KMS-11 (cell line): ENCODE measurements around the gene LGALS12.
"Not testable (repeated sequence)": the region's sequence is repeated elsewhere in the genome, so short reads cannot be mapped to it uniquely, and the experiment has no call there.

Experiments used
- H2AFZ ChIP-seq: fragments of 200-600 bp; sonication (generic); 2 replicates; pipeline ENCODE4 v1.6.1; 2016; ENCODE audit warnings: antibody characterized with exemption, mixed run types, low read depth
- H3K27ac ChIP-seq: fragments of 200-600 bp; sonication (generic); 2 replicates; pipeline ENCODE4 v1.6.1; 2016; ENCODE audit warnings: mild to moderate bottlenecking, mixed run types
- H3K27me3 ChIP-seq: fragments of 200-600 bp; sonication (generic); 2 replicates; pipeline ENCODE4 v1.6.1; 2017; ENCODE audit warnings: mild to moderate bottlenecking, low read depth, mixed run types, moderate library complexity; ENCODE audit not compliant: insufficient read depth
- H3K36me3 ChIP-seq: fragments of 200-600 bp; sonication (generic); 2 replicates; pipeline ENCODE4 v1.6.1; 2017; ENCODE audit warnings: mild to moderate bottlenecking, mixed run types; ENCODE audit not compliant: insufficient read depth
- H3K4me1 ChIP-seq: fragments of 200-600 bp; sonication (generic); 2 replicates; pipeline ENCODE4 v1.6.1; 2016; ENCODE audit warnings: mild to moderate bottlenecking, low read depth, mixed run types; ENCODE audit not compliant: poor library complexity, severe bottlenecking
- H3K4me2 ChIP-seq: fragments of 200-600 bp; sonication (generic); 2 replicates; pipeline ENCODE4 v1.7.0; 2016; ENCODE audit warnings: mild to moderate bottlenecking, mixed run types
- H3K4me3 ChIP-seq: fragments of 200-600 bp; sonication (generic); IDR thresholded peaks from 2 replicates; pipeline ENCODE4 v1.6.1; 2017; ENCODE audit warnings: low read depth, low read length, mixed read lengths; ENCODE audit not compliant: insufficient read depth
- H3K79me2 ChIP-seq: fragments of 200-600 bp; sonication (generic); 2 replicates; pipeline ENCODE4 v1.6.1; 2016; ENCODE audit warnings: low read depth, mixed run types; ENCODE audit not compliant: insufficient read depth
- H3K9ac ChIP-seq: fragments of 200-600 bp; sonication (generic); 2 replicates; pipeline ENCODE4 v1.6.1; 2016; ENCODE audit warnings: mild to moderate bottlenecking, mixed run types
- H4K20me1 ChIP-seq: fragments of 200-600 bp; sonication (generic); 2 replicates; pipeline ENCODE4 v1.6.1; 2016; ENCODE audit warnings: mild to moderate bottlenecking, mixed run types; ENCODE audit not compliant: insufficient read depth
- TF ChIP-seq, protein P1 (sequence below): fragments of 200-600 bp; sonication (generic); conservative IDR thresholded peaks from 2 replicates; pipeline ENCODE4 v1.6.1; 2017; ENCODE audit warnings: low read depth, mild to moderate bottlenecking, antibody characterized with exemption, low read length, moderate library complexity, mixed read lengths

LGALS12 gene

DNA sequence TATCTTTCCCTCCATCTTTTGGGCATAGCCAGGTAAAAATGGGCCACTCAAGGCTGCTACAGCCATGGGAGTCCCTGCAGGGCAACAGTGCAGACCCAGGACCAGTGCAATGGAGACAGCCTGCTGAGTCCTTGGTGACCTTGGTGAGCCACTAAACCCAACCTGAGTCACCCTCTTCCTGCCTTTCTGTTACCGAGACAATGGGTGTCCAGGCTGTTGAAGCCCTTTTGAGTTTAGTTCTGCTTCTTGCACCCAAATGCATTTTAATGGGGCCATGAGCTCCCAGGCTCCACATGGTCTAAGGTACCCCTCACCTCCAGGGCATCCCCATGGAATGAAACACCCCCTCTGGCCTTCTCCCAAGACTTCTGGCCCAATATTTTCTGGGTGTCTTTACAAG lies 29.9 kb downstream of the LGALS12 start:
- H2AFZ ChIP-seq: peak overlapping the region; percentile 11; the same call in 1 of the 2 replicates
- peak overlapping the region; percentile 48; the same call in 1 of the 2 replicates for H3K9ac ChIP-seq
- peak overlapping the region; percentile 80 for H3K27ac ChIP-seq

GRCh38 chr11:63536669-63537292 lies 30.9 kb downstream of the LGALS12 start, which contains the start of gene PLAAT4:
PLAAT4 (plus strand) TSS chr11:63536808; CDS start chr11:63536869, 61 bp downstream.
- Histone ChIP-seq H3K4me3 (peak within 1 kb of the TSS; percentile 34), H3K36me3 (no peaks in the 10 kb centered on the region), H3K27ac (peak within 1 kb of the TSS; percentile 80), H4K20me1 (no peaks in the 10 kb centered on the region), H3K4me1 (peaks cover 70% of the 10 kb centered on the region), H2AFZ (peak within 1 kb of the TSS; percentile 38), H3K79me2 (no peaks in the 10 kb centered on the region), H3K4me2 (peak within 1 kb of the TSS; percentile 90), H3K27me3 (no peaks in the 10 kb centered on the region), H3K9ac (peak within 1 kb of the TSS; percentile 49)
- TF ChIP-seq, protein P1, sequence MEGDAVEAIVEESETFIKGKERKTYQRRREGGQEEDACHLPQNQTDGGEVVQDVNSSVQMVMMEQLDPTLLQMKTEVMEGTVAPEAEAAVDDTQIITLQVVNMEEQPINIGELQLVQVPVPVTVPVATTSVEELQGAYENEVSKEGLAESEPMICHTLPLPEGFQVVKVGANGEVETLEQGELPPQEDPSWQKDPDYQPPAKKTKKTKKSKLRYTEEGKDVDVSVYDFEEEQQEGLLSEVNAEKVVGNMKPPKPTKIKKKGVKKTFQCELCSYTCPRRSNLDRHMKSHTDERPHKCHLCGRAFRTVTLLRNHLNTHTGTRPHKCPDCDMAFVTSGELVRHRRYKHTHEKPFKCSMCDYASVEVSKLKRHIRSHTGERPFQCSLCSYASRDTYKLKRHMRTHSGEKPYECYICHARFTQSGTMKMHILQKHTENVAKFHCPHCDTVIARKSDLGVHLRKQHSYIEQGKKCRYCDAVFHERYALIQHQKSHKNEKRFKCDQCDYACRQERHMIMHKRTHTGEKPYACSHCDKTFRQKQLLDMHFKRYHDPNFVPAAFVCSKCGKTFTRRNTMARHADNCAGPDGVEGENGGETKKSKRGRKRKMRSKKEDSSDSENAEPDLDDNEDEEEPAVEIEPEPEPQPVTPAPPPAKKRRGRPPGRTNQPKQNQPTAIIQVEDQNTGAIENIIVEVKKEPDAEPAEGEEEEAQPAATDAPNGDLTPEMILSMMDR: no peak

More for the DNA sequence above, 29.9 kb downstream of the LGALS12 start:
- TF ChIP-seq, protein P1: no peak
- peak overlapping the region; percentile 90 for H3K4me2 ChIP-seq
- H3K79me2 ChIP-seq: no peaks in the 10 kb centered on the region
- H4K20me1 ChIP-seq: no peaks in the 10 kb centered on the region
- H3K4me3 ChIP-seq: no peak overlapping the region
- no peaks in the 10 kb centered on the region for H3K36me3 ChIP-seq
- no peaks in the 10 kb centered on the region for H3K27me3 ChIP-seq
- peaks cover 79% of the 10 kb centered on the region for H3K4me1 ChIP-seq

DNA sequence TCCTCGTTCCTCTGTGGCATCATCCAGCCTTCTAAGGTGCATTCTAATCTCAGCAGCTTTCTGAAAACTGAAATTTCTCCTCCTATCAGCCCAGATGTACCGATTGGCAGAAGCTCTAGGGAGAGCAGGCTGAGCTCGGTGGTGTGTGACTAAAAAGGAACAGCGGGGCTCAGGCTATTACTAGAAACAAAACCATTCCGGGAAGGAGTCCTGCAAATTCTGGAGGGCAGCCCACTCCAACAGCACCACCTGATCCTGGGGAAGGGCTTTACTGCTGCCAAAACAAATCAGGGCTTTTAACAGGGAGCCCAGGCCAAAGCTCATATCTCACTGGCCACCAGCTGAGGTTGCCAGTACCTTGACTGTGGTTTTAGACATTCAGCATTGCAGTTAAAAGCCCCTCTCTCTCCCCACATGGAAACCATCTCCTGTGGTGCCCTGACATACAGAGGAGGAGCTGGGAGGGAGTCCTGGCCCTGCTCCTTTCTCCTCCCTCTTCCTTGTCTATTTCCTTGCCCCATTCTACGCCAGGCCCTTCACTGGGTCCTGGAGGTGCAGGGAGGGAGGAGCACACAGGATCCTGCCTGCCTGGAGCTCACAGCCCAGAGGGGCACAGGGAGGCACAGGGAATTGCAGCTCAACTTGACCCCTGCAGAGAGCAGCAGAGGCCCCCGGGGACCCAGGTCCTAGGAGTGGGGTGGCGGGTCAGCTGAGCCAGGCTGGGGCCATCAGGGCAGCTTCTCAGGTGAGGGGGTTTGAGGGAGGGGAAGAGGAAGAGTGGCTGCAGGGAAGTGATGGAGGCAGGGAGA lies 31.6 kb downstream of the LGALS12 start:
- Histone ChIP-seq H3K4me1 (peaks cover 63% of the 10 kb centered on the region), H2AFZ (peak overlapping the region; percentile 38; the same call in 1 of the 2 replicates), H3K27ac (peak overlapping the region; percentile 80), H3K4me2 (peak overlapping the region; percentile 90), H3K9ac (peak overlapping the region; percentile 49), H3K4me3 (peak overlapping the region; percentile 34), H3K36me3 (no peaks in the 10 kb centered on the region), H3K27me3 (no peaks in the 10 kb centered on the region), H3K79me2 (no peaks in the 10 kb centered on the region), H4K20me1 (no peaks in the 10 kb centered on the region)
- TF ChIP-seq, protein P1: no peak

- H3K4me3 ChIP-seq, H3K27me3 ChIP-seq, H3K36me3 ChIP-seq, H4K20me1 ChIP-seq, H3K4me2 ChIP-seq, H3K9ac ChIP-seq, H3K27ac ChIP-seq, H3K79me2 ChIP-seq, H2AFZ ChIP-seq: not testable (repeated sequence)
- H3K4me1 ChIP-seq: peaks cover 13% of the 10 kb centered on the region
These were observed 36.6 kb downstream of the LGALS12 start for GRCh38 chr11:63542506-63542905.
